Small intestine (tissue), 16 donors: ENCODE measurements around the gene STC2. TPM values are rescaled to one million over a fixed set of nuclear protein-coding genes. Genes with fewer than 3 reads are reported as not detected.
"Not testable (repeated sequence)": the region's sequence is repeated elsewhere in the genome, so short reads cannot be mapped to it uniquely, and the experiment has no call there.

ENCODE experiments used
- DNase-seq, 2 donors: peaks; one replicate each; pipeline versions ENCODE4 v3.0.0 to v3.0.0-alpha.2; 2013
- FAIRE-seq: peaks from 2 replicates; lab custom pipeline; 2012; peaks lifted over from hg19 to GRCh38; lab: Jason Lieb, UNC
- H3K27ac ChIP-seq, 3 donors: one replicate each; pipeline ENCODE4 v1.5.1; 2013; ENCODE audit warnings: low read length in 2 of 3, mild to moderate bottlenecking in 2 of 3, control low read depth in 1 of 3, inconsistent platforms in 1 of 3, low read depth in 1 of 3, moderate library complexity in 1 of 3
- H3K27me3 ChIP-seq, 3 donors: one replicate each; pipeline ENCODE4 v1.6.1; 2013; ENCODE audit warnings: low read length in 3 of 3, inconsistent platforms in 1 of 3; ENCODE audit not compliant: control insufficient read depth in 3 of 3, insufficient read depth in 3 of 3
- H3K36me3 ChIP-seq, 3 donors: one replicate each; pipeline ENCODE4 v1.6.1; 2013; ENCODE audit warnings: low read length in 3 of 3, inconsistent platforms in 1 of 3, low read depth in 1 of 3, mild to moderate bottlenecking in 1 of 3, moderate library complexity in 1 of 3; ENCODE audit not compliant: control insufficient read depth in 3 of 3, insufficient read depth in 2 of 3
- H3K4me1 ChIP-seq, 3 donors: one replicate each; pipeline ENCODE4 v1.6.1; 2013; ENCODE audit warnings: low read length in 2 of 3, inconsistent platforms in 1 of 3, low read depth in 1 of 3, mild to moderate bottlenecking in 1 of 3, moderate library complexity in 1 of 3; ENCODE audit not compliant: control insufficient read depth in 3 of 3, insufficient read depth in 2 of 3
- H3K4me3 ChIP-seq, 3 donors: one replicate each; pipeline ENCODE4 v1.5.1; 2013; ENCODE audit warnings: low read length in 3 of 3, control low read depth in 1 of 3, inconsistent platforms in 1 of 3, low read depth in 1 of 3, mild to moderate bottlenecking in 1 of 3, moderate library complexity in 1 of 3
- H3K9me3 ChIP-seq, 2 donors: one replicate each; pipeline ENCODE4 v1.6.1; 2013; ENCODE audit warnings: low read depth in 1 of 2, low read length in 1 of 2; ENCODE audit not compliant: control insufficient read depth in 2 of 2, insufficient read depth in 1 of 2
- WGBS, 3 donors: extraction: QIAGEN DNeasy Blood & Tissue Kit; methylation state at CpG; one replicate each; pipeline ENCODE4 v1.1.7; 2013; 5-methylcytosine and 5-hydroxymethylcytosine counted together
- long read RNA-seq, 10 donors: transcript quantifications; one replicate each; lab custom pipeline, GENCODE V29; 2026
- polyA plus RNA-seq, 4 donors: library from polyadenylated mRNA; stranded (reverse) in 3 of 4; unstranded in 1 of 4; fragments of 200-250 nt in 3 of 4; fragments of 120-200 nt in 1 of 4; gene quantifications; one replicate each; pipeline versions ENCODE4 v1.2.1 to v1.2.3, GENCODE V29; 2013
- donor health status: healthy with polysubstance abuse.
- donor health status: control.
- donor health status: control.
- donor health status: Bipolar disorder and iron deficiency.
- donor health status: healthy.

The STC2 gene
- 10 to 100 TPM in 1 of 4 donors, 1 to 10 TPM in 1, under 1 TPM in 1, not detected in 1; 0.65 to 12.1 (median 1.4) TPM for polyA plus RNA-seq
- long read RNA-seq, donor 1, partial matches to known transcripts: 0 of 1 reads
- long read RNA-seq, donor 1, other reads (novel, unspliced or antisense): 0 of 1 reads
- long read RNA-seq, donor 2: 0 reads
- long read RNA-seq, donor 3, full-length matches to known transcripts: 3 of 3 reads
- long read RNA-seq, donor 3, partial matches to known transcripts: 0 of 3 reads
- long read RNA-seq, donor 3, other reads (novel, unspliced or antisense): 0 of 3 reads
- long read RNA-seq, donor 4: 0 reads
- long read RNA-seq, donor 5: 0 reads
- long read RNA-seq, donor 6, full-length matches to known transcripts: 2 of 2 reads
- long read RNA-seq, donor 6, partial matches to known transcripts: 0 of 2 reads
- long read RNA-seq, donor 6, other reads (novel, unspliced or antisense): 0 of 2 reads
- long read RNA-seq, donor 7, full-length matches to known transcripts: 19 of 19 reads
- long read RNA-seq, donor 7, partial matches to known transcripts: 0 of 19 reads
- long read RNA-seq, donor 7, other reads (novel, unspliced or antisense): 0 of 19 reads
- long read RNA-seq, donor 8: 0 reads
- long read RNA-seq, donor 9: 0 reads
- long read RNA-seq, donor 10, full-length matches to known transcripts: 2 of 2 reads
- long read RNA-seq, donor 10, partial matches to known transcripts: 0 of 2 reads
- long read RNA-seq, donor 10, other reads (novel, unspliced or antisense): 0 of 2 reads

GRCh38 chr5:173327948-173328843, at the start of gene STC2:
TSS of gene STC2 (minus strand) at chr5:173328414. CDS start at chr5:173328193, 221 bp downstream.
- peaks cover 0 to 4% of the 10 kb centered on the region in 2 donors for H3K9me3 ChIP-seq
- H3K4me1 ChIP-seq: no peaks in the 10 kb centered on the region
- no peaks in the 10 kb centered on the region for H3K36me3 ChIP-seq
- WGBS, 3 donors: 1 to 2% (median 1%) methylated on average over 71 to 72 of the region's 72 CpGs
- H3K27ac ChIP-seq: peak within 1 kb of the TSS in 1 of 3 donors; percentile 33
- peaks cover 26 to 77% (median 31%) of the 10 kb centered on the region in 3 donors for H3K27me3 ChIP-seq
- FAIRE-seq (no peak), DNase-seq (peak; percentile 23 to 53)
- H3K4me3 ChIP-seq: peak within 1 kb of the TSS in 1 of 3 donors; percentile 35

DNA sequence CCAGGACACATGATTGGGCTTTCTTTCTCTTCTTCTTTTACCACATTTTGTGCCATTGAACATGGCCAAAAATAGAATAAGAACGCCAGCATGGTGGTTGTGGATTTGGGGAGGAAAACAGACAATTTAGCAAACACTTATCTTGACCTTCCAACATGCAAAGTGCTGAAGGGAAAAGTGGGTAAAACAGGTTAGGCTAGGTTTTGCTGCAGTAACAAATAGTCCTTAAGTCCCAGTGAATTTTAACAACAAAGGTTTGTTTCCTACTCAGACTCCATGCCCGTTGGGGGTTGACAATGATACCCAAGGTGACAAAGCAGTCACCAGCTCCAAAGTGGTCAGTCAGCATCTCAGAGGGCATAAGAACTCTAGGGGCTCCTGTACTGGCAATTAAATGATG, 43.2 kb upstream of the STC2 start:
- no peaks in the 10 kb centered on the region for H3K27me3 ChIP-seq
- 45 to 71% (median 67%) methylated on average over 2 of the region's 2 CpGs for WGBS, 3 donors
- no peak for DNase-seq
- H3K27ac ChIP-seq: no peak overlapping the region
- no peaks in the 10 kb centered on the region for H3K36me3 ChIP-seq
- H3K4me3 ChIP-seq: no peak overlapping the region
- no peak for FAIRE-seq
- H3K9me3 ChIP-seq: no peaks in the 10 kb centered on the region
- no peaks in the 10 kb centered on the region for H3K4me1 ChIP-seq

- H3K27me3 ChIP-seq, FAIRE-seq, H3K27ac ChIP-seq, H3K9me3 ChIP-seq, DNase-seq, H3K4me1 ChIP-seq, H3K36me3 ChIP-seq, H3K4me3 ChIP-seq: not testable (repeated sequence)
- 74 to 87% (median 84%) methylated on average over 1 of the region's 1 CpG for WGBS, 3 donors
Measured at GRCh38 chr5:173363406-173363805, 35.2 kb upstream of the STC2 start.

GRCh38 chr5:173355561-173355960, 27.3 kb upstream of the STC2 start:
- no peak overlapping the region for H3K4me3 ChIP-seq
- FAIRE-seq (no peak), DNase-seq (no peak)
- 70 to 77% (median 77%) methylated on average over 5 of the region's 5 CpGs for WGBS, 3 donors
- H3K27me3 ChIP-seq: peaks cover 2 to 3% (median 3%) of the 10 kb centered on the region in 3 donors
- H3K27ac ChIP-seq: no peak overlapping the region
- H3K4me1 ChIP-seq: no peaks in the 10 kb centered on the region
- no peaks in the 10 kb centered on the region for H3K36me3 ChIP-seq
- no peaks in the 10 kb centered on the region for H3K9me3 ChIP-seq

GRCh38 chr5:173354645-173355044, 26.4 kb upstream of the STC2 start:
- Histone ChIP-seq H3K36me3 (no peaks in the 10 kb centered on the region), H3K27ac (no peak overlapping the region), H3K27me3 (peaks cover 2 to 3% (median 3%) of the 10 kb centered on the region in 3 donors), H3K4me1 (no peaks in the 10 kb centered on the region), H3K4me3 (no peak overlapping the region), H3K9me3 (no peaks in the 10 kb centered on the region)
- no peak for DNase-seq
- 64 to 84% (median 67%) methylated on average over 2 of the region's 2 CpGs for WGBS, 3 donors
- FAIRE-seq: no peak

GRCh38 chr5:173352366-173353349, 24.4 kb upstream of the STC2 start:
- Histone ChIP-seq H3K4me1 (no peaks in the 10 kb centered on the region), H3K27me3 (peaks cover 0 to 3% (median 3%) of the 10 kb centered on the region in 3 donors), H3K36me3 (no peaks in the 10 kb centered on the region), H3K27ac (no peak overlapping the region), H3K9me3 (no peaks in the 10 kb centered on the region), H3K4me3 (no peak overlapping the region)
- 68 to 81% (median 77%) methylated on average over 24 of the region's 24 CpGs for WGBS, 3 donors
- DNase-seq (no peak), FAIRE-seq (no peak)

DNA sequence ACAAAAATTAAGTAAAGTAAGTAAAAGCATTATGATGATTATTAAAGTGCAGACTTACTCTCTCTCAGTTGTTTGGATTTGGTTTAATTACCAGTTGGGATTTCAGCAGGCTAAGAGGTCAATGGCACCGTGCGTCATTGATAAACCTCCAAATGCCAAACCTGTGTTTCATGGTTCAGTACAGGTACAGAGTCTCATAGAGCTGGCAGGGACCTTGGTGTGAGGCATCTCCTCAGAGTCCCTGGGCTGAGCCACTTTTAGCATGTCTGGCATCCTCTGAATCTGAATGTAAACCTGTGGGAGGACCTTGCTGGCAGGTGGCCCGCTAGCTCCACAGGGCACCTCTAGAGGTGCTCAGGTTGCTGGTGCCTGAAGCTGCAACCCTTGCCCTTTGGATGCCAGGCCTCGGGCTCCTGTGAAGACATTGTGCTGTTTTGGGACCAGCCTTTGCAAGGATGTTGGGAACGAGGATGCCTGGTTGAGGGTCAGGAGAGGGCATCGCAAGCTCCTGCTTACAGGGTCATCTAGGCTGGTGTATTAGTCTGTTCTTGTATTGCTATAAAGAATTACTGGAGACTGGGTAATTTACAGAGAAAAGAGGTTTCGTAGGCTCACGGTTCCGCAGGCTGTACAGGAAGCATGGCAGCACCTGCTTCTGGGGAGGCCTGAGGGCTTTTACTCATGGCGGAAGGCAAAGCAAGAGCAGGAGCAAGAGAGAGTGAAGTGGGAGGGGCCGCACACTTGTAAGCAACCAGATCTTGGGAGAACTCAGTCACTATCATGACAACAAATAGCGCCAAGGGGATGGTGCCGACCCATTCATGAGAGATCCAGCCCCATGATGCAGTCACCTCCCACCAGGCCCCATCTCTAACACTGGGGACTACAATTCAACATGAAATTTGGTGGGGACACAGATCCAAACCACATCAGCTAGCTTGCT, 14.9 kb upstream of the STC2 start:
- Histone ChIP-seq H3K36me3 (no peaks in the 10 kb centered on the region), H3K4me3 (no peak overlapping the region), H3K27me3 (peaks cover 0 to 2% (median 0%) of the 10 kb centered on the region in 3 donors), H3K9me3 (no peaks in the 10 kb centered on the region), H3K27ac (no peak overlapping the region), H3K4me1 (no peaks in the 10 kb centered on the region)
- DNase-seq: no peak
- FAIRE-seq: no peak
- WGBS, 3 donors: 75 to 87% (median 85%) methylated on average over 13 of the region's 13 CpGs
